Natural killer cell (primary cell): Measurements from ENCODE around the gene PHIP. TPM values are rescaled to one million over a fixed set of nuclear protein-coding genes. Genes with fewer than 3 reads are reported as not detected.
A peak's percentile ranks its signal among the peaks of the same experiment; 100 is the strongest.

Experiments used
- ATAC-seq, 3 donors: fragments of 150-1000 bp in 2 of 3; fragments of 200-7000 bp in 1 of 3; cut with Tn5 transposase; 1 replicate in 1 of 3; 2 replicates in 2 of 3; pipeline ENCODE4 v1.10.0; 2021; ENCODE audit warnings: mild to moderate bottlenecking in 2 of 3, moderate library complexity in 2 of 3
- DNase-seq, 2 donors: peaks; one replicate each; pipeline versions ENCODE4 v3.0.0 to v3.0.0-alpha.2; 2013 to 2021; ENCODE audit warnings: mixed read lengths in 1 of 2
- H3K27ac ChIP-seq: one replicate; pipeline ENCODE4 v1.5.1; 2013; ENCODE audit warnings: mild to moderate bottlenecking, low read length
- H3K27me3 ChIP-seq: one replicate; pipeline ENCODE4 v1.6.1; 2013; ENCODE audit warnings: low read length; ENCODE audit not compliant: control insufficient read depth, insufficient read depth
- H3K36me3 ChIP-seq: one replicate; pipeline ENCODE4 v1.6.1; 2013; ENCODE audit warnings: low read length; ENCODE audit not compliant: control insufficient read depth, insufficient read depth
- H3K4me1 ChIP-seq: one replicate; pipeline ENCODE4 v1.6.1; 2013; ENCODE audit warnings: low read length; ENCODE audit not compliant: control insufficient read depth, insufficient read depth
- H3K4me3 ChIP-seq: one replicate; pipeline ENCODE4 v1.5.1; 2013; ENCODE audit warnings: low read length
- H3K9me3 ChIP-seq: one replicate; pipeline ENCODE4 v1.6.1; 2013; ENCODE audit warnings: low read length; ENCODE audit not compliant: control insufficient read depth, insufficient read depth
- H3K27ac Mint-ChIP-seq, 2 donors: one replicate each; pipeline ENCODE4 v1.8.0; 2022; ENCODE audit warnings: mild to moderate bottlenecking in 2 of 2, mixed read lengths in 2 of 2, moderate library complexity in 1 of 2
- H3K27me3 Mint-ChIP-seq, 2 donors: one replicate each; pipeline ENCODE4 v1.8.0; 2022; ENCODE audit warnings: low read depth in 2 of 2, mixed read lengths in 2 of 2
- H3K36me3 Mint-ChIP-seq: one replicate; pipeline ENCODE4 v1.8.0; 2022; ENCODE audit warnings: mixed read lengths
- H3K4me1 Mint-ChIP-seq, 2 donors: one replicate each; pipeline ENCODE4 v1.8.0; 2022; ENCODE audit warnings: mixed read lengths in 2 of 2
- H3K4me3 Mint-ChIP-seq: one replicate; pipeline ENCODE4 v1.8.0; 2022; ENCODE audit warnings: mild to moderate bottlenecking, moderate library complexity, mixed read lengths
- H3K9me3 Mint-ChIP-seq, 2 donors: one replicate each; pipeline ENCODE4 v1.8.0; 2022; ENCODE audit warnings: mixed read lengths in 2 of 2
- CTCF ChIP-seq: fragments of 200-600 bp; IDR thresholded peaks from one replicate; pipeline ENCODE4 v1.8.0; 2022; ENCODE audit warnings: antibody characterized with exemption
- WGBS: methylation state at CpG from one replicate; pipeline ENCODE4 v1.1.7; 2013; ENCODE audit warnings: missing lambda C conversion rate; ENCODE audit not compliant: insufficient coverage; 5-methylcytosine and 5-hydroxymethylcytosine counted together
- intact Hi-C: fragments of 100-400 bp; cut with micrococcal nuclease; formaldehyde crosslinking; loops from one replicate; pipeline ENCODE4 v1.14.2; 2022
- total RNA-seq, 4 donors: library from RNA; stranded (reverse); fragments of 120-200 nt in 1 of 4; gene quantifications; one replicate each; pipeline versions ENCODE4 v1.2.3 to v1.2.4, GENCODE V29; 2013 to 2022

The PHIP gene
- total RNA-seq, 3 donors from 2014 or later (not counting 1 experiment from before 2014, with no cell fraction given) = 38.5 to 45.6 (median 42.5) TPM

- Mint-ChIP-seq H3K27ac (peak overlapping the region; percentile 93 to 96), H3K36me3 (no peaks in the 10 kb centered on the region), H3K9me3 (no peaks in the 10 kb centered on the region), H3K4me1 (peaks cover 35 to 36% of the 10 kb centered on the region in 2 donors), H3K27me3 (peaks cover 0 to 11% of the 10 kb centered on the region in 2 donors), H3K4me3 (peak overlapping the region; percentile 95)
- intact Hi-C loops = loop anchor here (1.0 to 10.0 kb wide), 2 partner anchors 157 to 927 kb away; partner anchors contain the start of genes HMGN3 and TTK
- peak overlapping the region; percentile 96 for H3K27ac ChIP-seq
- 0% methylated on average over 49 of the region's 49 CpGs for WGBS
- TF ChIP-seq CTCF = no peak
- peak; percentile 7 to 25 (median 15) for ATAC-seq
- peak overlapping the region; percentile 74 for H3K4me3 ChIP-seq
- no peaks in the 10 kb centered on the region for H3K9me3 ChIP-seq
- peaks cover 5% of the 10 kb centered on the region for H3K4me1 ChIP-seq
- H3K27me3 ChIP-seq = peaks cover 3% of the 10 kb centered on the region
- H3K36me3 ChIP-seq = no peaks in the 10 kb centered on the region
- peak in 1 of 2 donors; percentile 71 for DNase-seq
Observed at GRCh38 chr6:79077715-79078074, 359 bp downstream of the PHIP start.

- intact Hi-C loops = loop anchor here (10.0 kb wide), 1 partner anchor 928 kb away; the partner anchor contains the start of gene TTK
- Histone ChIP-seq H3K4me3 (peak overlapping the region; percentile 100), H3K9me3 (no peaks in the 10 kb centered on the region), H3K36me3 (no peaks in the 10 kb centered on the region), H3K27me3 (peaks cover 2% of the 10 kb centered on the region), H3K4me1 (peaks cover 5% of the 10 kb centered on the region), H3K27ac (peak overlapping the region; percentile 99)
- peak overlapping the region; percentile 90 to 96 for H3K27ac Mint-ChIP-seq
- peaks cover 36 to 41% of the 10 kb centered on the region in 2 donors for H3K4me1 Mint-ChIP-seq
- peak; percentile 92 to 93 for DNase-seq
- H3K9me3 Mint-ChIP-seq = no peaks in the 10 kb centered on the region
- ATAC-seq = peak; percentile 59 to 80 (median 65)
- TF ChIP-seq CTCF = no peak
- no peaks in the 10 kb centered on the region for H3K36me3 Mint-ChIP-seq
- peak overlapping the region; percentile 84 for H3K4me3 Mint-ChIP-seq
- under 1% methylated on average over 75 of the region's 79 CpGs for WGBS
- peaks cover 0 to 6% of the 10 kb centered on the region in 2 donors for H3K27me3 Mint-ChIP-seq
Observed at GRCh38 chr6:79076782-79077641, 1.0 kb downstream of the PHIP start.

GRCh38 chr6:79076160-79076559 is 1.9 kb downstream of the PHIP start:
- H3K27me3 ChIP-seq = no peaks in the 10 kb centered on the region
- H3K36me3 ChIP-seq = no peaks in the 10 kb centered on the region
- no peak for ATAC-seq
- H3K27me3 Mint-ChIP-seq = no peaks in the 10 kb centered on the region
- intact Hi-C loops = loop anchor here (10.0 kb wide), 1 partner anchor 929 kb away; the partner anchor contains the start of gene TTK
- peak overlapping the region; percentile 90 to 96 for H3K27ac Mint-ChIP-seq
- no peak for TF ChIP-seq CTCF
- peak in 1 of 2 donors; percentile 29 for DNase-seq
- no peaks in the 10 kb centered on the region for H3K9me3 ChIP-seq
- H3K9me3 Mint-ChIP-seq = no peaks in the 10 kb centered on the region
- H3K4me3 ChIP-seq = peak overlapping the region; percentile 100
- H3K27ac ChIP-seq = peak overlapping the region; percentile 76
- WGBS = 4% methylated on average over 5 of the region's 5 CpGs
- H3K4me1 ChIP-seq = peaks cover 5% of the 10 kb centered on the region
- peaks cover 38 to 44% of the 10 kb centered on the region in 2 donors for H3K4me1 Mint-ChIP-seq
- H3K36me3 Mint-ChIP-seq = no peaks in the 10 kb centered on the region
- H3K4me3 Mint-ChIP-seq = peak overlapping the region; percentile 84
